HepG2 (cell line): ENCODE measurements around the gene PHF23. TPM values are rescaled to one million over a fixed set of nuclear protein-coding genes. Genes with fewer than 3 reads are reported as not detected.

ENCODE experiments used
- ATAC-seq: fragments of 200-7000 bp; cut with Tn5 transposase; 3 replicates; pipeline ENCODE4 v1.9.1; 2020; ENCODE audit warnings: mild to moderate bottlenecking, moderate library complexity
- BruUV-seq: library from RNA; stranded (reverse); fragments of 400-500 nt; replicated peaks from 2 replicates; lab custom pipeline; 2021; lab: Mats Ljungman, UMichigan
- CTCF ChIA-PET: fragments of 300-600 bp; formaldehyde crosslinking; extraction: SDS; loops from one replicate; lab custom pipeline; 2021; ENCODE audit warnings: low total read pairs, inconsistent platforms, low intra/inter-chr PET ratio; lab: Yijun Ruan, JAX
- POLR2A ChIA-PET: fragments of 350-600 bp; sonication (Branson Sonifier 250); formaldehyde crosslinking; loops from one replicate; lab custom pipeline; 2020; ENCODE audit warnings: antibody characterized with exemption, inconsistent platforms; lab: Yijun Ruan, JAX
- DNase-seq: peaks from one replicate; pipeline ENCODE4 v3.0.0-alpha.2; 2015; ENCODE audit warnings: low spot score
- FAIRE-seq: peaks from 3 replicates; lab custom pipeline; 2011; peaks lifted over from hg19 to GRCh38; lab: Jason Lieb, UNC
- H2AFZ ChIP-seq: one replicate; pipeline ENCODE4 v1.6.1; 2011; ENCODE audit warnings: low read length, inconsistent platforms
- H3K27ac ChIP-seq: fragments of 300-600 bp; 3 replicates; pipeline ENCODE4 v1.8.0; 2011; ENCODE audit warnings: mixed run types, mild to moderate bottlenecking, mixed read lengths, low read length, inconsistent platforms; ENCODE audit not compliant: insufficient read depth; ENCODE audit errors: extremely low read length
- H3K27me3 ChIP-seq, 2 experiments: fragments of 200-600 bp in 1 of 2; 2 replicates in 1 of 2; 3 replicates in 1 of 2; pipeline versions ENCODE4 v1.6.0 to v1.8.0; 2011; ENCODE audit warnings: low read length in 2 of 2, mild to moderate bottlenecking in 2 of 2, moderate library complexity in 2 of 2, inconsistent platforms in 1 of 2; ENCODE audit not compliant: insufficient read depth in 2 of 2, control insufficient read depth in 1 of 2
- H3K36me3 ChIP-seq, 2 experiments: fragments of 200-600 bp in 1 of 2; replicated peaks in 1 of 2; 2 replicates in 1 of 2; 3 replicates in 1 of 2; pipeline versions ENCODE4 v1.5.1 to v1.8.0; 2011; ENCODE audit warnings: low read length in 2 of 2, inconsistent platforms in 1 of 2; ENCODE audit not compliant: insufficient read depth in 2 of 2, control insufficient read depth in 1 of 2
- H3K4me1 ChIP-seq: 2 replicates; pipeline ENCODE4 v1.5.1; 2012; ENCODE audit warnings: low read length, inconsistent platforms; ENCODE audit not compliant: insufficient read depth
- H3K4me2 ChIP-seq: 2 replicates; pipeline ENCODE4 v1.6.0; 2011; ENCODE audit warnings: low read depth, low read length, inconsistent platforms
- H3K4me3 ChIP-seq, 3 experiments: fragments of 200-600 bp in 1 of 3; sonication (generic), shearing (Covaris generic) in 1 of 3; replicated peaks in 1 of 3; 2 replicates each; pipeline ENCODE4 v1.5.1; 2011 to 2016; ENCODE audit warnings: low read length in 3 of 3, inconsistent platforms in 2 of 3, low read depth in 2 of 3, mild to moderate bottlenecking in 2 of 3, control low read depth in 1 of 3, mixed read lengths in 1 of 3; ENCODE audit not compliant: insufficient read depth in 1 of 3
- H3K79me2 ChIP-seq: one replicate; pipeline ENCODE4 v1.6.1; 2011; ENCODE audit warnings: low read length, inconsistent platforms; ENCODE audit not compliant: insufficient read depth
- H3K9ac ChIP-seq: 2 replicates; pipeline ENCODE4 v1.6.0; 2011; ENCODE audit warnings: mild to moderate bottlenecking, low read depth, low read length, inconsistent platforms; ENCODE audit not compliant: insufficient read depth
- H3K9me3 ChIP-seq: 2 replicates; pipeline ENCODE4 v1.5.1; 2012; ENCODE audit warnings: mild to moderate bottlenecking, low read length
- H4K20me1 ChIP-seq: 2 replicates; pipeline ENCODE4 v1.6.0; 2011; ENCODE audit warnings: inconsistent platforms, mild to moderate bottlenecking, low read length, moderate library complexity; ENCODE audit not compliant: insufficient read depth
- HMG20B ChIP-seq: conservative IDR thresholded peaks from 2 replicates; pipeline ENCODE4 v1.6.1; 2016; ENCODE audit warnings: missing genetic modification reagents, missing compliant biosample characterization
- ZKSCAN8 ChIP-seq: IDR thresholded peaks from 2 replicates; pipeline ENCODE4 v1.6.1; 2016; ENCODE audit warnings: borderline replicate concordance, missing genetic modification reagents, missing compliant biosample characterization
- ZNF747 ChIP-seq: sonication (generic); formaldehyde crosslinking; IDR thresholded peaks from 2 replicates; pipeline ENCODE4 v1.8.1; 2023; ENCODE audit warnings: missing genetic modification reagents, mild to moderate bottlenecking, borderline replicate concordance
- WGBS: methylation state at CpG from one replicate; pipeline ENCODE4 v1.1.6; 2017; ENCODE audit warnings: low lambda C conversion rate; 5-methylcytosine and 5-hydroxymethylcytosine counted together
- in situ Hi-C: cut with HindIII; loops from 2 replicates; pipeline ENCODE4 v1.10.0; 2017; ENCODE audit warnings: low pct_unique_long_range_greater_than_20kb; ENCODE audit not compliant: extremely low pct_ligation_motif_present
- intact Hi-C: fragments of 100-400 bp; cut with micrococcal nuclease; formaldehyde crosslinking; loops from one replicate; pipeline ENCODE4 v1.10.0; 2022; ENCODE audit not compliant: unreplicated experiment
- polyA plus RNA-seq, 8 experiments: library from polyadenylated mRNA; depleted of rRNA in 3 of 8; stranded (reverse) in 7 of 8; unstranded in 1 of 8; fragments of >200 nt; fragmentation: Illumina TruSeq in 4 of 8; extraction: Trizol in 4 of 8; gene quantifications; 2 replicates each; pipeline versions ENCODE4 v1.2.1 to v1.2.3, GENCODE V29; 2011 to 2016; ENCODE audit warnings: low read depth in 4 of 8, missing spikeins in 1 of 8, mixed read lengths in 1 of 8; ENCODE audit not compliant: insufficient read depth in 1 of 8
- total RNA-seq, 5 experiments: library from RNA; depleted of rRNA; stranded (reverse); fragments of >200 nt; fragmentation: Illumina TruSeq; extraction: Trizol; gene quantifications; 2 replicates each; pipeline ENCODE4 v1.2.3, GENCODE V29; 2016; ENCODE audit warnings: low read depth in 1 of 5
- TF ChIP-seq, protein P1 (sequence below): sonication (generic); formaldehyde crosslinking; IDR thresholded peaks from 2 replicates; pipeline ENCODE4 v1.5.0; 2020; ENCODE audit warnings: missing genetic modification reagents
- TF ChIP-seq, protein P2 (sequence below): sonication (generic); formaldehyde crosslinking; IDR thresholded peaks from 2 replicates; pipeline ENCODE4 v1.8.0; 2022; ENCODE audit warnings: missing genetic modification reagents, mild to moderate bottlenecking, borderline replicate concordance

PHF23 gene
- total and polyA plus RNA-seq, 2 of the 13 experiments (the other 11 are each of a cell fraction or from before 2014, with no cell fraction given) = 27.6 to 33.2 TPM

DNA sequence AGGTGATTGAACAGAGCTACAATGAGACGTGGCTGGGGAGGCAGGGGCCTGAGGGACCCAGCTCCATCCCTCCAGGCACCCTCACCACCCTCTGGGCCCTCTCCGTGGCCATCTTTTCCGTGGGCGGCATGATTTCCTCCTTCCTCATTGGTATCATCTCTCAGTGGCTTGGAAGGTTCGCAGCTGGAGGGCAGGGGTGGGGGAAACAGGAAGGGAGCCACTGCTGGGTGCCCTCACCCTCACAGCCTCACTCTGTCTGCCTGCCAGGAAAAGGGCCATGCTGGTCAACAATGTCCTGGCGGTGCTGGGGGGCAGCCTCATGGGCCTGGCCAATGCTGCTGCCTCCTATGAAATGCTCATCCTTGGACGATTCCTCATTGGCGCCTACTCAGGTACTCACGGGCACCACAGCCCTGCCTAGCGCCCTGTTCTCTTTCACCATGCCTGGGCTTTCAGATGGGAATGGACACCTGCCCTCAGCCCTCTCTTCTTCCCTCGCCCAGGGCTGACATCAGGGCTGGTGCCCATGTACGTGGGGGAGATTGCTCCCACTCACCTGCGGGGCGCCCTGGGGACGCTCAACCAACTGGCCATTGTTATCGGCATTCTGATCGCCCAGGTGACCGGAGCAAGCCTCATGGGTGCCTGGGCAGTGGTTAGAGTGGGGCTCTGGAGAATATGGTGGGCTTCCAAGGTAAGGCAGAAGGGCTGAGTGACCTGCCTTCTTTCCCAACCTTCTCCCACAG is 44.4 kb upstream of the PHF23 start:
- H3K4me1 ChIP-seq = peaks cover 38% of the 10 kb centered on the region
- H2AFZ ChIP-seq = no peak overlapping the region
- 97% methylated on average over 6 of the region's 18 CpGs for WGBS
- intact Hi-C loops (loop anchor here (5.0 kb wide), 1 partner anchor 41 kb away; the partner anchor contains the start of gene GABARAP), in situ Hi-C loops (loop anchor here (10.0 kb wide), 1 partner anchor 239 kb away; the partner anchor contains the start of gene SLC16A11)
- ChIA-PET POLR2A (interaction anchor here (1.6 to 3.9 kb wide), 5 partner anchors 9 to 63 kb away, joined by 6 to 35 read pairs (median 16); partner anchors contain the start of genes ACADVL, CTDNEP1, DLG4 and ELP5), CTCF (no interaction called here)
- no peak overlapping the region for H3K9ac ChIP-seq
- TF ChIP-seq ZNF747 (CRISPR knock-in tag) (no peak), HMG20B (no peak), ZKSCAN8 (CRISPR knock-in tag) (no peak)
- TF ChIP-seq, protein P1, sequence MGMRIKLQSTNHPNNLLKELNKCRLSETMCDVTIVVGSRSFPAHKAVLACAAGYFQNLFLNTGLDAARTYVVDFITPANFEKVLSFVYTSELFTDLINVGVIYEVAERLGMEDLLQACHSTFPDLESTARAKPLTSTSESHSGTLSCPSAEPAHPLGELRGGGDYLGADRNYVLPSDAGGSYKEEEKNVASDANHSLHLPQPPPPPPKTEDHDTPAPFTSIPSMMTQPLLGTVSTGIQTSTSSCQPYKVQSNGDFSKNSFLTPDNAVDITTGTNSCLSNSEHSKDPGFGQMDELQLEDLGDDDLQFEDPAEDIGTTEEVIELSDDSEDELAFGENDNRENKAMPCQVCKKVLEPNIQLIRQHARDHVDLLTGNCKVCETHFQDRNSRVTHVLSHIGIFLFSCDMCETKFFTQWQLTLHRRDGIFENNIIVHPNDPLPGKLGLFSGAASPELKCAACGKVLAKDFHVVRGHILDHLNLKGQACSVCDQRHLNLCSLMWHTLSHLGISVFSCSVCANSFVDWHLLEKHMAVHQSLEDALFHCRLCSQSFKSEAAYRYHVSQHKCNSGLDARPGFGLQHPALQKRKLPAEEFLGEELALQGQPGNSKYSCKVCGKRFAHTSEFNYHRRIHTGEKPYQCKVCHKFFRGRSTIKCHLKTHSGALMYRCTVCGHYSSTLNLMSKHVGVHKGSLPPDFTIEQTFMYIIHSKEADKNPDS (CRISPR knock-in tag) = no peak
- TF ChIP-seq, protein P2, sequence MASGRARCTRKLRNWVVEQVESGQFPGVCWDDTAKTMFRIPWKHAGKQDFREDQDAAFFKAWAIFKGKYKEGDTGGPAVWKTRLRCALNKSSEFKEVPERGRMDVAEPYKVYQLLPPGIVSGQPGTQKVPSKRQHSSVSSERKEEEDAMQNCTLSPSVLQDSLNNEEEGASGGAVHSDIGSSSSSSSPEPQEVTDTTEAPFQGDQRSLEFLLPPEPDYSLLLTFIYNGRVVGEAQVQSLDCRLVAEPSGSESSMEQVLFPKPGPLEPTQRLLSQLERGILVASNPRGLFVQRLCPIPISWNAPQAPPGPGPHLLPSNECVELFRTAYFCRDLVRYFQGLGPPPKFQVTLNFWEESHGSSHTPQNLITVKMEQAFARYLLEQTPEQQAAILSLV (CRISPR knock-in tag) = no peak
- BruUV-seq = no TSS peak
- H3K79me2 ChIP-seq = no peaks in the 10 kb centered on the region
- peaks cover 8 to 9% of the 10 kb centered on the region in 2 experiments; a peak in 4 of 5 replicates for H3K36me3 ChIP-seq
- FAIRE-seq = no peak
- no peak for DNase-seq
- no peak overlapping the region for H3K4me2 ChIP-seq
- H3K27me3 ChIP-seq = no peaks in the 10 kb centered on the region
- H4K20me1 ChIP-seq = no peaks in the 10 kb centered on the region
- no peak overlapping the region for H3K4me3 ChIP-seq
- H3K27ac ChIP-seq = no peak overlapping the region
- no peak for ATAC-seq
- H3K9me3 ChIP-seq = no peaks in the 10 kb centered on the region
